IPS-20b (cell line): Measurements from ENCODE around the gene TUBB1.
A peak's percentile ranks its signal among the peaks of the same experiment; 100 is the strongest.
"Not testable (repeated sequence)": the region's sequence is repeated elsewhere in the genome, so short reads cannot be mapped to it uniquely, and the experiment has no call there.

Experiments
- H3K27ac ChIP-seq: one replicate; pipeline ENCODE4 v1.5.1; 2013; ENCODE audit warnings: low read length
- H3K27me3 ChIP-seq: 2 replicates; pipeline ENCODE4 v1.6.1; 2013; ENCODE audit warnings: mild to moderate bottlenecking, low read length, inconsistent platforms; ENCODE audit not compliant: insufficient read depth
- H3K36me3 ChIP-seq: 2 replicates; pipeline ENCODE4 v1.6.1; 2013; ENCODE audit warnings: low read depth, mild to moderate bottlenecking, inconsistent platforms, low read length, moderate library complexity; ENCODE audit not compliant: insufficient read depth
- H3K4me1 ChIP-seq: 2 replicates; pipeline ENCODE4 v1.6.1; 2013; ENCODE audit warnings: mild to moderate bottlenecking, control low read depth, inconsistent platforms, low read length, moderate library complexity; ENCODE audit not compliant: insufficient read depth
- H3K4me3 ChIP-seq: 2 replicates; pipeline ENCODE4 v1.5.1; 2013; ENCODE audit warnings: mild to moderate bottlenecking, low read length, inconsistent platforms
- H3K9ac ChIP-seq: 2 replicates; pipeline ENCODE4 v1.6.1; 2013; ENCODE audit warnings: low read depth, mild to moderate bottlenecking, inconsistent platforms, low read length, moderate library complexity
- H3K9me3 ChIP-seq: 2 replicates; pipeline ENCODE4 v1.6.1; 2013; ENCODE audit warnings: mild to moderate bottlenecking, low read depth, low read length, inconsistent platforms; ENCODE audit not compliant: insufficient read depth

TUBB1 gene

GRCh38 chr20:58981628-58982364 is 37.4 kb upstream of the TUBB1 start:
- Histone ChIP-seq H3K9ac (peak overlapping the region; percentile 91), H3K27me3 (no peaks in the 10 kb centered on the region; the same call in 1 of the 2 replicates), H3K27ac (peak overlapping the region; percentile 64), H3K36me3 (peaks cover 11% of the 10 kb centered on the region), H3K9me3 (no peaks in the 10 kb centered on the region), H3K4me3 (peak overlapping the region; percentile 91), H3K4me1 (peaks cover 11% of the 10 kb centered on the region)

- no peak overlapping the region for H3K9ac ChIP-seq
- H3K4me1 ChIP-seq: peaks cover 11% of the 10 kb centered on the region
- H3K27me3 ChIP-seq: no peaks in the 10 kb centered on the region; the same call in 1 of the 2 replicates
- H3K4me3 ChIP-seq: peak overlapping the region; percentile 91; the same call in 1 of the 2 replicates
- no peak overlapping the region for H3K27ac ChIP-seq
- H3K9me3 ChIP-seq: no peaks in the 10 kb centered on the region
- H3K36me3 ChIP-seq: peaks cover 19% of the 10 kb centered on the region
Measured at GRCh38 chr20:58982406-58983114, 36.7 kb upstream of the TUBB1 start.

- H3K4me3 ChIP-seq, H3K27me3 ChIP-seq, H3K27ac ChIP-seq, H3K9ac ChIP-seq, H3K9me3 ChIP-seq, H3K4me1 ChIP-seq: not testable (repeated sequence)
- H3K36me3 ChIP-seq: peaks cover 24% of the 10 kb centered on the region
Measured at GRCh38 chr20:58983115-58983468, 36.1 kb upstream of the TUBB1 start.

GRCh38 chr20:58984691-58985090 is 34.5 kb upstream of the TUBB1 start:
- no peak overlapping the region for H3K27ac ChIP-seq
- peaks cover 40% of the 10 kb centered on the region for H3K36me3 ChIP-seq
- H3K4me3 ChIP-seq: no peak overlapping the region
- peaks cover 8% of the 10 kb centered on the region for H3K4me1 ChIP-seq
- no peaks in the 10 kb centered on the region; the same call in 1 of the 2 replicates for H3K27me3 ChIP-seq
- H3K9ac ChIP-seq: no peak overlapping the region
- H3K9me3 ChIP-seq: no peaks in the 10 kb centered on the region

- Histone ChIP-seq H3K9me3 (no peaks in the 10 kb centered on the region), H3K27me3 (no peaks in the 10 kb centered on the region), H3K27ac (no peak overlapping the region), H3K4me3 (no peak overlapping the region), H3K4me1 (peaks cover 8% of the 10 kb centered on the region), H3K9ac (no peak overlapping the region), H3K36me3 (peaks cover 49% of the 10 kb centered on the region)
Measured at GRCh38 chr20:58985656-58986055, 33.6 kb upstream of the TUBB1 start.

- Histone ChIP-seq H3K9me3 (no peaks in the 10 kb centered on the region), H3K4me3 (no peak overlapping the region), H3K27ac (no peak overlapping the region), H3K36me3 (peaks cover 57% of the 10 kb centered on the region), H3K27me3 (no peaks in the 10 kb centered on the region), H3K9ac (no peak overlapping the region), H3K4me1 (peaks cover 8% of the 10 kb centered on the region)
Measured at GRCh38 chr20:58986286-58986967, 32.8 kb upstream of the TUBB1 start.

GRCh38 chr20:58986968-58987517 is 32.2 kb upstream of the TUBB1 start:
- no peaks in the 10 kb centered on the region for H3K27me3 ChIP-seq
- H3K27ac ChIP-seq: no peak overlapping the region
- H3K36me3 ChIP-seq: peaks cover 63% of the 10 kb centered on the region
- H3K9me3 ChIP-seq: no peaks in the 10 kb centered on the region
- H3K9ac ChIP-seq: no peak overlapping the region
- no peak overlapping the region for H3K4me3 ChIP-seq
- H3K4me1 ChIP-seq: peaks cover 8% of the 10 kb centered on the region

- no peak overlapping the region for H3K27ac ChIP-seq
- peaks cover 8% of the 10 kb centered on the region for H3K4me1 ChIP-seq
- peaks cover 72% of the 10 kb centered on the region for H3K36me3 ChIP-seq
- H3K27me3 ChIP-seq: no peaks in the 10 kb centered on the region
- H3K9me3 ChIP-seq: no peaks in the 10 kb centered on the region
- H3K4me3 ChIP-seq: no peak overlapping the region
- H3K9ac ChIP-seq: no peak overlapping the region
Measured at GRCh38 chr20:58987790-58988564, 31.3 kb upstream of the TUBB1 start.

GRCh38 chr20:58988565-58988882 is 30.7 kb upstream of the TUBB1 start:
- Histone ChIP-seq H3K9ac (no peak overlapping the region), H3K4me3 (no peak overlapping the region), H3K27ac (no peak overlapping the region), H3K9me3 (no peaks in the 10 kb centered on the region), H3K4me1 (peaks cover 8% of the 10 kb centered on the region), H3K36me3 (peaks cover 78% of the 10 kb centered on the region), H3K27me3 (no peaks in the 10 kb centered on the region)

GRCh38 chr20:58989196-58989595 is 30.0 kb upstream of the TUBB1 start:
- H3K4me3 ChIP-seq: no peak overlapping the region
- peaks cover 85% of the 10 kb centered on the region for H3K36me3 ChIP-seq
- no peak overlapping the region for H3K9ac ChIP-seq
- no peak overlapping the region for H3K27ac ChIP-seq
- no peaks in the 10 kb centered on the region for H3K9me3 ChIP-seq
- no peaks in the 10 kb centered on the region for H3K27me3 ChIP-seq
- H3K4me1 ChIP-seq: peaks cover 4% of the 10 kb centered on the region
